CD1c-positive myeloid dendritic cell (primary cell): ENCODE data around the gene ARHGAP30.
"Not testable (repeated sequence)": the region's sequence is repeated elsewhere in the genome, so short reads cannot be mapped to it uniquely, and the experiment has no call there.

Experiments
- DNase-seq: peaks from one replicate; pipeline ENCODE4 v3.0.0-alpha.2; 2016; ENCODE audit errors: extremely low spot score

The ARHGAP30 gene

DNA sequence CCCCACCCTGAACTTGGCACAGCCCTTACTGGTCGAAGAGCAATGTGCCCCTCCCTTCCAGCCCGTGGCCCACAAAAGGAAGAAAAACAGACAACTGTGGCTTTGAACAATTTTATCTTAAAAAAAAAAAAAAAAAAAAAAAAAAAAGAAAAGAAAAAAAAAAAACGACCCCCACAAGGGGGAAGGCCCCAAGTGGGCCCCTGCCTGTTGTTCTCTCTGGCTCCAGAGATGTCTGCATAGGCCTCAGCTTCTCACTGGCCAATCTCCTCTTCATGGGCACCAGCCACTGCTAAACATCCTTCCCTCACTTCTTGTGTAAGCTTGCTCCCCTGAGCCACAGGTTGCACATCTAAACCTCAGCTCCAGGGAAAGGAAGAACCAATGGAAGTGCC, 30.5 kb downstream of the ARHGAP30 start:
- no peak for DNase-seq

DNA sequence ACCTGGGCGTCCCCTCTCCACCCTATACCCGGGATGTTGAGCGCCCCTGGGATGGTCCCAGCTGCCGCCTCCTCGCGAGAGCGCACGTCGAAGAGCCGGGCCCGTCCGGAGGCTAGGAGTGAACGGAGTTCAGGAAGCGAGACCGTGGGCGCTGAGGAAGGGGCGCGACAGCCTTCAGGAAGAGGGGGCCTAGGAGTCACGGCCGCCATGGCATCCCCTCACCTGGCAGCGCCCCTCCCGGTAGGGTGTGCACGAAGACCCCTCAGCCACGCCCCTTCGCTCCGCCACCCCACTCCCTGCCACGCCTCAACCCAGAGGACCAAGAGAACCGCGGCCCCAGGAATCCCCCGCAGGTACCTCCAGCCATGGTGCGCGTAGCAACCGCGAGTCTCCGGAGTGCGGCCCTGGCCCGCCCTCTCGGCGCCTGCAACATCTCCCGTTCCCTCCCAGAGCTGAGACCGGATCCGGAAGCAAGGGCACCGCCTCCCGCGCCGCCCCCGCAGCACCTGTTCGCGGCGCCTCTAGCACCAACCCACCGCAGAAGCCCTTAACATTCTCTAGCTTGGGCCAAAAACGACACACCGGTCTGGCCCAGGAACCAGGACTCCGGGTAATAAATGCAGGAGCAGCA, 31.1 kb downstream of the ARHGAP30 start, which contains the start of gene TSTD1:
Gene TSTD1 (minus strand): TSS at position 442 of the 631 bp plus-strand sequence. CDS start 75 bp downstream, at position 367.
- peak; percentile 76 for DNase-seq

DNA sequence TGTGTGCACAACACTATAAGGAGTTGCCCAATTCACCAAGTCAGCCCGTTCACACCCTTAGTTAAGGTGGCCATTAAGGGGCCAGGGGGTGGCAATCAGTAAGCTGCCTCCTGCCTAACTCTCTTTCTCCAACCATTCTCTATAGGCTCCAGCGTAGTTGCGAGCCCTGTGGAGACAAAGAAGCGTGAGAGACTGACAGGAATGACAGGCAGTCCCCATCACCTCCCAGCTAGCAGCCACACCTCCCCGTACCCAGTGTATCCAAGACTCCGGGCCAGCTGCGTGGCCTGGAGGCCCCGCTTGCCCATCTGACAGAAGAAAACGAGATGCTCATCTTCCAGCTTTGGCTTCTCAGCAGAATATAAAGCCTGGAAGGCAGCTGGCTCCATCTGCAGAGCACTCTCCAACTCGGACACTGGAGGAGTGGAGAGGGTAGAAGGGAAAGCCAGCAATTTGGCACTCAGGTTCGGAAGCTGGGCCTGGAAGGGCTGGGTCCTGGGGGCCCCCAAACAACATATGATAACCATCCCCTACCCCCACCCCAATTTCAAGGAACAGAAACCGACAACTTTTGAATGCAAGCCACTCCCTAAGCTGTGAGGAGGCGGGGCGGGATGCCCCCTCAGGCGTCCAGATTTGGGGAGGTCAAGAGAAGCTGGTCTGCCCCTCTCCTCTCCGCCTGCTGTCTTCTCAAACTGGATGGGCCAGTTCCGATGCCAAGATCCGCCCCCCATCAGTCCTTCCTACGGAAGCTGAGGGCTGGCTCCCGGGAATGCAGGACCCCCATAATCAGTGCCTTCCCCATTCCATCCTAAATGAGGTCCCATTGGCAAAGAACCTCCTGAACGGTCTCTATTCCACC, 31.8 kb downstream of the ARHGAP30 start:
- DNase-seq, result no peak

DNA sequence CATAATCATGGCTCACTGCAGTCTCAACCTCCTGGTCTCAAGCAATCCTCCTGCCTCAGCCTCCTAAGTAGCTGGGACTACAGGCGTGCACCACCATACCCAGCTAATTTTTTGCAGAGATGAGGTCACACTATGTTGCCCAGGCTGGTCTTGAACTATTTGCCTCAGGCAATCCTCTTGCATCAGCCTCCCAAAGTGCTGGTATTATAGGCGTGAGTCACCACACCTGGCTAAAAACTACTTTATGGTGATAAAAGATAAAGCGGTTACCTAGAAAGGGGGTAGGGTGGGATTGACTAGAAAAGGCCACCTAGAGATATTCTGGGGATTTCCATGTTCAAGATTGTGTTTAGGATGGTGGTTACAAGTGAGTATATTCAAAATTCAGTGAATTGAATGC, 35.9 kb downstream of the ARHGAP30 start:
- DNase-seq, result no peak

DNA sequence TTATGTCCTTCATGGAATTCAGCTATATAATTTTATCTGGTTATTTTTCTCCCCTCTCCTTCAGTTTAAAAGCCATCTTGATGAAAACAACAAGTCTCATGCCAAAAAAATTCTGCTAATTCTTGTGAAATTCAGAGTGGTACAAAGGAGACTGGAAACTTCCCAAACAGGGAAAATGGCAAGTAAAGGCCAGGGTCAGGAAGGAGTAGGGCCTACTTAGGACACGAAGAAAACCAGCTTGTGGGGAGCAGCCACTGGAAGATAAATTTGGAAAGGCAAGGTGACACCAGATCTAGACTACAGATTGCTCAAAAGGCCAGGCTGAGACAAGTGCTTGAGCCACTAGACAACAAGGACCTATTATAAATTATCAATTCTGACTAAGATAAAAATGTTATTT, 37.3 kb downstream of the ARHGAP30 start:
- no peak for DNase-seq

DNA sequence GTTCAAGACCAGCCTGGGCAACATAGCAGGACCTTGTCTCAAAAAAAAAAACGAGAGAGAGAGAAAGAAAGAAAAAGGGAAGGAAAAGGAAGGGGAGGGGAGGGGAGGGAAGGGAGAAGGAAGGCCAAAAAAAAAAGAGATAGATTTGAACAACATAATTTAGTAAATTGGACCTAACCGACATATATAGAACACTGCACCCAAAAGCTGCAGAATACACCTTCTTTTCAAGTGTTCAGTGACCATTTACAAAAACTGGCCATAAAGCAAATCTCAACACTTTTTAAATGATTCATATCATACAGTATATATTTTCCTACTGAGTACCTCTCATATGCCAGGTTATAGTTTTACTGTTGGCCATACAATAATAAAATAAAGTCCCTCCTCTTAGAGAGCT, 37.8 kb downstream of the ARHGAP30 start:
- no peak for DNase-seq

DNA sequence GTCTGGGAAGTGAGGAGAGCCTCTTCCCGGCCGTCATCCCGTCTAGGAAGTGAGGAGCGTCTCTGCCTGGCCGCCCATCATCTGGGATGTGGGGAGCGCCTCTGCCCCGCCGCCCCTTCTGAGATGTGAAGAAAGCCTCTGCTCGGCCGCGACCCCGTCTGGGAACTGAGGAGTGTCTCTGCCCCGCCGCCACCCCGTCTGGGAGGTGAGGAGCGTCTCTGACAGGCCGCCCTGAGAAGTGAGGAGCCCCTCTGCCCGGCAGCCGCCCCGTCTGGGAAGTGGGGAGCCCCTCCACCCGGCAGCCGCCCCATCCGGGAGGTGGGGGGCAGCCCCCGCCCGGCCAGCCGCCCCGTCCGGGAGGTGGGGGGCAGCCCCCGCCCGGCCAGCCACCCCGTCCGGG, 40.2 kb downstream of the ARHGAP30 start:
- DNase-seq, result not testable (repeated sequence)

DNA sequence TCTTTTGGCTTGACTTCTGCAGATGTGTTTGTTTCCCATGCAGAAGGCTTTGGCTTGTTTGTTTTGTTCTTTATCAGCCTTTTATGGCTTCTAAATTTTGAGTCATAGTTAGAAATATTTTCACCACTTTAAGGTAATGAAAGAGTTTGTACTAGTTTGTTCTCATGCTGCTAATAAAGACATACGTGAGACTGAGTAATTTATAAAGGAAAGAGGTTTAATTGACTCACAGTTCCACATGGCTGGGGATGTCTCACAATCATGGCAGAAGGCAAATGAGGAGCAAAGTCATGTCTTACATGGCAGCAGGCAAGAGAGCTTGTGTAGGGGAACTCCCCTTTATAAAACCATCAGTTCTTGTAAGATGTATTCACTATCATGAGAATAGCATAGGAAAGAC, 42.7 kb downstream of the ARHGAP30 start:
- DNase-seq, result not testable (repeated sequence)

DNA sequence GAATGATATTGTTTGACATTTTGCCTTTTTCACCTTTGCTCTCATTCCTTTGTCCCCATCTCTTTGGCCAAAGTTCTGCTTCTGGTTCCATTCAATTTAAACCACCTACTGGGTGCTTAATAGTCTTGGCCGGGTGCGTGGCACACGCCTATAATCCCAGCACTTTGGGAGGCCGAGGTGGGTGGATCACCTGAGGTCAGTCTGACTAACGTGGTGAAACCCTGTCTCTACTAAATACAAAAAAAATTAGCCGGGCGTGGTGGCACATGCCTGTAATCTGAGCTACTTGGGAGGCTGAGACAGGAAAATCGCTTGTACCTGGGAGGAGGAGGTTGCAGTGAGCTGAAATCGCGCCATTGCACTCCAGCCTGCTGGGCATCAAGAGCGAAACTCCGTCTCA, 47.3 kb downstream of the ARHGAP30 start:
- DNase-seq, result not testable (repeated sequence)

DNA sequence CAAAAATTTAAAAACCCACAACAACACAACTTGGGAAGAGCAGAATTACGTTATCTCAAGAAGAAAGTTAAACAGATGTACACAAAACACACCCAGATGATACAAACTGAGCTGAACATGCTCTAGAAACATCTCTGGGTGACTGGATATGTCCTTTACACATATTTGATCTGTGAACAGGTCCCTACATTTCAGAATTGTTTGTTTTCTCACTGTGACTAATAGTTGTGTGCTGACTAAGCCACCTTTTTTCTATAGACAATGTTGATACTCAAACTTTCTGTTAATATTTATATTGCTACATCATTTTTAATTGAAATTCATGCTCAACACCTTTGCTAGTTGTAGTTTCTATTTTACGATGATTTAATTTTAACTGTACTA, 47.7 kb downstream of the ARHGAP30 start:
- DNase-seq, result no peak

DNA sequence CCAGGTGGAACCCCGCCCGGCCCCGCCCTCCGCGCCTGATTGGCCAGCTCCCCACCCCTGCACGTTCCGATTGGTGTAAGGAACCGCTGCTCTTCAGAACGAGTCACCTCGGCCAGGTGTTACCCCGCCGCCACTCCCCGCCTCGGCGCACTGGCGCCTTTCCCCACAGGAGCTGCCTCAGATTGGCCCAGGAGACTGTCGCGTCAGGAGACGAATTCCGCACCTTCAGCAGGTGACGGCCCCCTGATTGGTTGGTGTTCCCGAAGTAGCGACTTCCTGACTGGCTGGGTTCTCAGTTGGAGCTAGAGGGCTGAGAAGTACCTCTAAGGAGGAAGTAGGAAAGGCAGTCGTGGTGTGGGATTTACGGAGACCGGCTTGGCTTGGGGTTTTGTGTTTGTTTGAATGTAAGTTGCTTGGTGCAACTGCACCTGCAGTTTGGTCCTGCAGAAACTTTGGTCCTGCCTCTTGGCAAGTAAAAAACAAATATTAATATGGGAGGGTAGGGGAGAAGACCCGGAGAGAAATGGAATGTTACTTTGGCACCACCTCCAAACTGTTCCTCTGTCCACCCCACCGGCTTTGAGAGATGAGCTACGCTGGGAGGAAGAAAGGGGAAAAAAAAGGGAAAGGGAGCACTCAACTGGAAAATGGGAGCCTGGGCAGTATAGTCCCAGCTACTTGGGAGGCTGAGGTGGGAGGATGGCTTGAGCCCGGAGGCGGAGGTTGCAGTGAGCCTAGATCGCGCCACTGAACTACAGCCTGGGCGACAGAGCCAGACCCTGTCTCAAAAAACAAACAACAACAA, 48.3 kb downstream of the ARHGAP30 start:
- DNase-seq, result peak; percentile 79

DNA sequence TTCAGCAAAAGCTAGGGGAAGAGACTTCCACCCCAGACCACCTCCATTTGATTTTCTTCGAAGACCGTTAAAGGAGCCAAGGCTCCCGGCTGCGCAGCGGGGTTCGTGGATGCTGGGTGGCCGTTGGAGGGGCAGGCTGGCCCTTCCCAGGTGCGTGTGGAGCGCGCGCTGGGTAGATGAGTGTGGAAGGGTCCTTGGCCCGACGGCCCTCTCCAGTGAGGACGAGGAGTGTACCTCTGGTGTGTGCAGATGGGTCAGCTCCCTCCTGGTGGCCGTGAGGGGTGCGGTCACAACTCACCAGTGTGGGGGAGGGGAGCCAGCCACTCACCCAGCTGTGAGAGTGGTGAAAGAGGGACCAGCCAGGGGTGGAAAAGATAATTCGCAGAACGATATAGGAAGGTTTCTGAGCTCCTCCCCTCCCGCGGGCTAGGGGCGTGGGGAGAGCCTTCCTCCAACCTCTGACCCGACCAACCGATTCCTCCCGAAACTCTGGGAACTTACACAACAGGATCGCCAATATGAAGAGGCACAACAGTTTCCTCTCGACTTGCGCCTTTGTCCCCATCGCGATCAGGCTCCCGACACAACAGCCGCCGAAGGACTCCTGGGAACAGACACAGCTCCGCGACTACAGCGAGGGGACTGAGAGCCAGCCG, 49.1 kb downstream of the ARHGAP30 start, which contains the start of gene F11R:
Gene F11R (minus strand): TSS at position 644 of the 656 bp plus-strand sequence. CDS start 79 bp downstream, at position 565.
- peak; percentile 64 for DNase-seq

DNA sequence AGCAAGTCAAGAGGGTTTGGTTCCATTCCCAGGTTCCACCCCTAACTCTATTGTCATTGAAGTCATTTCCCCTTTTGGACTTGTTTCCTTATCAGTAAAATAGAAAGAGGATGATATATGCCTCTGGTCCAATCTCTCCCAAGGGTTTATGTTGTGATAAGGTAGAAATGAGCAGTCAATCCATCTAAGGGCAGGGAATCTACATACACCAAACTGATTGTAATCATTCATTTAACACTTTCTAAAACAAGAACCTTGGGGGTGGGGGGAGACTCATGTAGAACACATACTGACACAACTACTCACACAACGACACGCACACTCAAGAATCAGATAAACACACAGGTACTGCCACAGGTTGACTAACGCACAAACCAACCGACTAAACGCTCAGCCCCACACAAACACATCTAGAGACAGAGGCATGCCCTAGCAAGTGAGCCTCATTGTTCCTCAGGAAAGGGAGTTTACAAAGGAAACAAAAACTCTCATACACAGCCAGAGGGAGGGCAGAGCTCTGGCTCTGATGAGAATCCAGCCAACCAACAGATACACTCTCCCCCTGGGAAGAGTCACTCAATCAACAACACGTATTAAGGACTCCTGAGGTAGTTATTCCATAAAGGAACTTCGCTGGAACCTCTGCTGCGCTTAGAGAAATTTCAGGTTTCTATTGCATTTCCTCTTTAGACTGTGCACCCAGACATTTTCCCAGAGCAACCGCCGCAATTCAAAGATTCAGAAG, 49.8 kb downstream of the ARHGAP30 start:
- DNase-seq, result peak; percentile 49

DNA sequence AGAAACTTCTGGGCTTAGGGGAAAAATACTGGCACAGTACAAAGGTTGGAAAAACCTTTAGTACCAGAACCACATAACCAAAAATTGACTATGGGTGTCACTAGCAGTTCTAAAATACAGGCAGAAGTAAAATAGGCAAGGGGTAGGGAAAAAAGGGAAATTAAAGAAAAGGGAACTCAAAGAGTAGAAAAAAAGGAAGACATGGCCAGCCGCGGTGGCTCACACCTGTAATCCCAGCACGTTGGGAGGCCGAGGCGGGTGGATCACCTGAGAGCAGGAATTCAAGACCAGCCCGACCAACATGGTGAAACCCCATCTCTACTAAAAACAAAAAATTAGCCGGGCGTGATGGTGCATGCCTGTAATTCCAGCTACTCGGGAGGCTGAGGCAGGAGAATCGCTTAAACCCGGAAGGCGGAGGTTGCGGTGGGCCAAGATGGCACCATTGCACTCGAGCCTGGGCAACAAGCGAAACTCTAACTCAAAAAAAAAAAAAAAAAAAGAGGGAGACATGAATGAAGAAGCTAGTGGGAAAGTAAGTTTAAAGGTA, 50.5 kb downstream of the ARHGAP30 start:
- DNase-seq, result peak; percentile 54

DNA sequence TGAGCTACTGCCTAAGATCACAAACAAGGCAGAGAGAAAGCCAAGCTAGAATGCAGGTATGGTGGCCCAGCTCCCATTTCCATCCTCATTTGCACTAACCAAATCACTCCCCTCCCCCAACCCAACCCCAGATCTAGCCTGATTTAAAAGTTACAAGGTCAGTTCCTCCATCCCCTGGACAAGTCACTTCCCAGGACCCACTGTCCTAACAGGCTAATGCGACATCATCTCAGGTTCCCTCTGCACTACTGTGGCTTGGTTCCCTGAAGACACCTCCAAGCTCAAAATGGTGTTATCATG, 51.1 kb downstream of the ARHGAP30 start:
- DNase-seq, result no peak

DNA sequence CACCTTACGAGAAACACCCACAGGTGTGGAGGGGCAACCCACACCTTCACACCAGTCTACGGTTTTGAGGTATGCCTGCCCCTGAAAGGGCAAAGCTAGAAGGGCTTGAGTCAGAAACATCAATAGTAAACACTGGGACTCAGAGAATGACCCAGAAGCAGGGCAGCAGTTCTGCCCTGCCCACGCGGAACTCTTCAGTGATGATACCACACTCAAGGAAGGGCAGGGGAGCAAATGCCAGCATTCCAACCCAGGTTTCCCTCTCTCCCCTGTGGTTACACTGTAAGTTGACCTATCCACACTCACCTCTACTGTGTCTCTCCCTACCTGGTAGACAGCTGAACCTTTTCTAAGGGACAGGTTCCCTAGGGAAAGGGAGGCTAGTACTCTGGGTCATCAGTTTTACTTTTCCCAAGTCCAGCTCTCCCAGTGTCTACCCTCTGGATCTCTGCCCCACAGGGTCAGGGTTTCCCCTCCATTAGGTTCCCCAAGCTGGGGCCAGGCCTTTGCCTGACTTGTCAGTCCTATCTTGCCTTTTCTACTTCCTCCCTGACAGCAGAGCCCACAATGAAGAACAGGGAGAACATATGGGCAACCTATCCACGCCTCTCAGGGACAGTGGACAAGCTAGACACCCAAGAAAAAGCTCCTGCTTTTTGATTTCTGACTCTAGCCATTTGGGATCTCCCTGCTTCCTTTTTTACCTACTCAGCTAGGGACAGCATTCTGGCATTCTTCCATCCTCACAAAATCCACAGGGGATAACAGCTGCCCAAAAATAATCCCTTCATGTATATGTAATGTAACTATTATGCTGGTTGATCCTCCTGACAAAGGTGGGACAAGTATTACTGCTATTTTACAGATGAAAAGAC, 51.7 kb downstream of the ARHGAP30 start:
- peak; percentile 39 for DNase-seq

DNA sequence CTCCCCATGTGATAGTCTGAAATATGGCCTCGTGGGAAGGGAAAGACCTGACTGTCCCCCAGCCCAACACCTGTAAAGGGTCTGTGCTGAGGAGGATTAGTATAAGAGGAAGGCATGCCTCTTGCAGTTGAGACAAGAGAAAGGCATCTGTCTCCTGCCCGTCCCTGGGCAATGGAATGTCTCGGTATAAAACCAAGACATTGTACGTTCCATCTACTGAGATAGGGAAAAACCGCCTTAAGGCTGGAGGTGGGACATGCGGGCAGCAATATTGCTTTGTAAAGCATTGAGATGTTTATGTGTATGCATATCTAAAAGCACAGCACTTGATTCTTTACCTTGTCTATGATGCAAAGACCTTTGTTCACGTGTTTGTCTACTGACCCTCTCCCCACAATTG, 52.5 kb downstream of the ARHGAP30 start:
- DNase-seq, result not testable (repeated sequence)

DNA sequence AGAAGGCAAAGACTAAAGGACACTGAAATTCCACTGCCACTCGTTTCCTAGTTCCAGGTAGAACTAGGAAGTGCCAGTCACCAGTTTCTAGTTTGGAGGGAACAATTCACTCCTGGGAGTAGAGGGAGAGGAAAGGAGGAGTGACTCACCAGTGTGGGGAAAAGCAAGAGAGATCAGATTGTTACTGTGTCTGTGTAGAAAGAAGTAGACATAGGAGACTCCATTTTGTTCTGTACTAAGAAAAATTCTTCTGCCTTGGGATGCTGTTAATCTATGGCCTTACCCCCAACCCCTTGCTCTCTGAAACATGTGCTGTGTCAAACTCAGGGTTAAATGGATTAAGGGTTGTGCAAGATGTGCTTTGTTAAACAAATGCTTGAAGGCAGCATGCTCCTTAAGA, 53.0 kb downstream of the ARHGAP30 start:
- not testable (repeated sequence) for DNase-seq

DNA sequence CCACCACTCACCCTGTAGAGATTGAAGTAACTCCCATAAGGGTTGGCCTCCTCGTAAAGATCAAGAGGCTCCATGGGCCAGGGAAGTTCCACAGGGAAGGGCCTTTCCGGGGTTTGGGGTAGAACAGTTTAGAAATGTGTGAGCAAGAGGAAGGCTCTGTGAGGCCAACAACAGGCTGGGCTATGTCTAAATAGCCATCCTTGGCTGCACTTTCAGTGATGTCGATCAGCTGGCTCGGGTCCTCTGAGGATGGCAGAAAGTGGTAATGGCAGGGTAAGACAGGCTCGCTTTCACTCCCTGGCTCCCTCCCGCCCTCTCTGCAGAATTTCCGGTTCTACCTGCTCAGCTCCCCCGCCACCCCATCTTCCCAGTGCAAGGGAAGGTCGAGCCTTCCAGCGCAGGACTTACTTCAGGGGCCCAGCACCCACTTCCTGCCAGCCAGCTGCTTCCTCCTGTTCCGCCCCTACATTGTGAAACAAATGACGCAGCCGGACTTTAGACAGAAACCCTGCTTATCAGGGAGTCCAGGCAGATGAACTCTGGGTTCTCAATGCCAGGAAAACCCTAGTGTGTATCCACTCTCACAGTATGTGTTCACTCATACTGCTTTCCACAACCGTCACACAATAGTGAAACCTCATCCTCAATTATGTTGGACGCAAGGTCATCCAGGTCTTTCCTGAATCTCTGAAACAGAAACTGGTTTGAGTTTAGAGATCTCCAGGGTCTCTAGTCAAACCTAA, 56.0 kb downstream of the ARHGAP30 start:
- peak; percentile 89 for DNase-seq
